ENCODE data around the gene CNTNAP1. TPM values are rescaled to one million over a fixed set of nuclear protein-coding genes. Genes with fewer than 3 reads are reported as not detected.

The CNTNAP1 gene
- total RNA-seq, 4 donors from 2014 or later, result 0.35 to 5.0 (median 1.3) TPM

GRCh38 chr17:42677012-42677857 is 5.1 kb upstream of the CNTNAP1 start:
- TF ChIP-seq, protein P1, sequence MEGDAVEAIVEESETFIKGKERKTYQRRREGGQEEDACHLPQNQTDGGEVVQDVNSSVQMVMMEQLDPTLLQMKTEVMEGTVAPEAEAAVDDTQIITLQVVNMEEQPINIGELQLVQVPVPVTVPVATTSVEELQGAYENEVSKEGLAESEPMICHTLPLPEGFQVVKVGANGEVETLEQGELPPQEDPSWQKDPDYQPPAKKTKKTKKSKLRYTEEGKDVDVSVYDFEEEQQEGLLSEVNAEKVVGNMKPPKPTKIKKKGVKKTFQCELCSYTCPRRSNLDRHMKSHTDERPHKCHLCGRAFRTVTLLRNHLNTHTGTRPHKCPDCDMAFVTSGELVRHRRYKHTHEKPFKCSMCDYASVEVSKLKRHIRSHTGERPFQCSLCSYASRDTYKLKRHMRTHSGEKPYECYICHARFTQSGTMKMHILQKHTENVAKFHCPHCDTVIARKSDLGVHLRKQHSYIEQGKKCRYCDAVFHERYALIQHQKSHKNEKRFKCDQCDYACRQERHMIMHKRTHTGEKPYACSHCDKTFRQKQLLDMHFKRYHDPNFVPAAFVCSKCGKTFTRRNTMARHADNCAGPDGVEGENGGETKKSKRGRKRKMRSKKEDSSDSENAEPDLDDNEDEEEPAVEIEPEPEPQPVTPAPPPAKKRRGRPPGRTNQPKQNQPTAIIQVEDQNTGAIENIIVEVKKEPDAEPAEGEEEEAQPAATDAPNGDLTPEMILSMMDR (IDR thresholded peaks at IDR 0.05), result no peak
- TF ChIP-seq POLR2A (IDR thresholded peaks at IDR 0.05), result no peak
- peak; percentile 99 to 100 (median 100) for DNase-seq
- H3K4me1 ChIP-seq, result peaks cover 0 to 66% (median 48%) of the 10 kb centered on the region in 4 donors
- no peaks in the 10 kb centered on the region for H3K27me3 ChIP-seq
- peaks cover 0 to 13% (median 0%) of the 10 kb centered on the region in 3 donors for H3K36me3 ChIP-seq
- no peaks in the 10 kb centered on the region for H3K9me3 ChIP-seq
- peak overlapping the region; percentile 88 to 96 (median 92) for H3K27ac ChIP-seq
- peak overlapping the region; percentile 69 to 85 (median 75) for H3K4me3 ChIP-seq

GRCh38 chr17:42677921-42678781 is 4.2 kb upstream of the CNTNAP1 start:
- Histone ChIP-seq H3K36me3 (peaks cover 0 to 4% (median 0%) of the 10 kb centered on the region in 3 donors), H3K9me3 (no peaks in the 10 kb centered on the region), H3K27ac (peak overlapping the region; percentile 88 to 96 (median 92)), H3K27me3 (no peaks in the 10 kb centered on the region), H3K4me1 (peaks cover 5 to 70% (median 50%) of the 10 kb centered on the region in 4 donors), H3K4me3 (peak overlapping the region; percentile 69 to 85 (median 70))
- TF ChIP-seq POLR2A (IDR thresholded peaks at IDR 0.05), result peak in 1 of 2 donors; percentile 52
- TF ChIP-seq, protein P1 (IDR thresholded peaks at IDR 0.05), result no peak
- DNase-seq, result peak; percentile 82 to 92 (median 91)

- H3K36me3 ChIP-seq, result no peaks in the 10 kb centered on the region
- H3K4me1 ChIP-seq, result peaks cover 8 to 70% (median 47%) of the 10 kb centered on the region in 4 donors
- peak in 1 of 3 donors; percentile 72 for DNase-seq
- H3K27me3 ChIP-seq, result no peaks in the 10 kb centered on the region
- peak overlapping the region; percentile 88 to 96 (median 92) for H3K27ac ChIP-seq
- H3K9me3 ChIP-seq, result no peaks in the 10 kb centered on the region
- no peak for TF ChIP-seq POLR2A (IDR thresholded peaks at IDR 0.05)
- TF ChIP-seq, protein P1 (IDR thresholded peaks at IDR 0.05), result no peak
- peak overlapping the region; percentile 69 to 85 (median 70) for H3K4me3 ChIP-seq
Measured at GRCh38 chr17:42678951-42679491, 3.3 kb upstream of the CNTNAP1 start.

- DNase-seq, result peak; percentile 72 to 90 (median 90)
- no peaks in the 10 kb centered on the region for H3K36me3 ChIP-seq
- no peak for TF ChIP-seq POLR2A (IDR thresholded peaks at IDR 0.05)
- TF ChIP-seq, protein P1 (IDR thresholded peaks at IDR 0.05), result peak; percentile 82 to 99 (median 96)
- peak overlapping the region; percentile 88 to 96 (median 92) for H3K27ac ChIP-seq
- H3K4me3 ChIP-seq, result peak overlapping the region; percentile 69 to 85 (median 70)
- peaks cover 8 to 70% (median 47%) of the 10 kb centered on the region in 4 donors for H3K4me1 ChIP-seq
- no peaks in the 10 kb centered on the region for H3K9me3 ChIP-seq
- no peaks in the 10 kb centered on the region for H3K27me3 ChIP-seq
Measured at GRCh38 chr17:42679492-42680330, 2.6 kb upstream of the CNTNAP1 start.
